GM10266 (cell line): ENCODE data around the gene PCGF3.
"Not testable (repeated sequence)": the region's sequence is repeated elsewhere in the genome, so short reads cannot be mapped to it uniquely, and the experiment has no call there.

Experiments used
- DNase-seq: peaks from one replicate; pipeline ENCODE4 v3.0.0; 2012; ENCODE audit errors: extremely low spot score
- TF ChIP-seq, protein P1 (sequence below): IDR thresholded peaks from 2 replicates; pipeline ENCODE4 v1.5.1; 2012; ENCODE audit warnings: mild to moderate bottlenecking, low read depth; ENCODE audit not compliant: control insufficient read depth, insufficient read depth; ENCODE audit errors: missing control alignments

PCGF3 gene

DNA sequence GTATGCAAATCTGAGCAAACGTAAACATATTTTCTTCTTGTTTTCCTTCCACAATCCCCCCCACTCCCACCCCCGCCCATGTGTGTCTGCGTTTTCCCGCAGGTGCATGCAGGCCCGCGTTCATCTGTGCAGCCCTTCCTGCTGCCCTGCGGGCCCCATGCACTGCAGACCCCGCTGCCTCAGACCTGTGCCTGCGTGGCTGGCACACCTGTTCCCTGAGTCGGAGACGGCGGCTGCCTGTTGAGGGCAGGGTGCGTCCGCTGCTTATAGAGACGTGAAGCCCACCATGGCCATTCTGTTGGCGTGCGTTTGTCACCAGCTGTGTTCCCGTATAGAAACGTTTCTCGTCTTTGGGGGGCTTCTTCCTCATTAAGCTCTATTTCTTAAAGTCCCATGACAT lies 51.5 kb downstream of the PCGF3 start:
- DNase-seq = no peak
- TF ChIP-seq, protein P1, sequence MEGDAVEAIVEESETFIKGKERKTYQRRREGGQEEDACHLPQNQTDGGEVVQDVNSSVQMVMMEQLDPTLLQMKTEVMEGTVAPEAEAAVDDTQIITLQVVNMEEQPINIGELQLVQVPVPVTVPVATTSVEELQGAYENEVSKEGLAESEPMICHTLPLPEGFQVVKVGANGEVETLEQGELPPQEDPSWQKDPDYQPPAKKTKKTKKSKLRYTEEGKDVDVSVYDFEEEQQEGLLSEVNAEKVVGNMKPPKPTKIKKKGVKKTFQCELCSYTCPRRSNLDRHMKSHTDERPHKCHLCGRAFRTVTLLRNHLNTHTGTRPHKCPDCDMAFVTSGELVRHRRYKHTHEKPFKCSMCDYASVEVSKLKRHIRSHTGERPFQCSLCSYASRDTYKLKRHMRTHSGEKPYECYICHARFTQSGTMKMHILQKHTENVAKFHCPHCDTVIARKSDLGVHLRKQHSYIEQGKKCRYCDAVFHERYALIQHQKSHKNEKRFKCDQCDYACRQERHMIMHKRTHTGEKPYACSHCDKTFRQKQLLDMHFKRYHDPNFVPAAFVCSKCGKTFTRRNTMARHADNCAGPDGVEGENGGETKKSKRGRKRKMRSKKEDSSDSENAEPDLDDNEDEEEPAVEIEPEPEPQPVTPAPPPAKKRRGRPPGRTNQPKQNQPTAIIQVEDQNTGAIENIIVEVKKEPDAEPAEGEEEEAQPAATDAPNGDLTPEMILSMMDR = no peak

DNA sequence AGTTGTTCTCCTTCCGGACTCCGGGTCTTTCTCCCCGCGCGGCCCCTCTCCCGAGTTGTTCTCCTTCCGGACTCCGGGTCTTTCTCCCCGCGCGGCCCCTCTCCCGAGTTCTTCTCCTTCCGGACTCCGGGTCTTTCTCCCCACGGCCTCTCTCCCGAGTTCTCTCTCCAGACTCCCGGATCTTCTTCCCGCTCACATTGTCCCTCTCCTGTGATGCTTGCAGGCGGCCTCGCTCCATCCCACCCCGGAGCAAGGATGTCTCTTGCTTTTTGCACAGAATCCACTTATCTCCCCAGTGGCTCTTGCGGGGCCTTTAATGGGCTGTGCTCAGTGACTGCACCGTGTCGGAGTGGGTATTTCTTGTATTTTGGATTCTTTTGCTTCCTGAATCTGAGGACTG lies 54.2 kb downstream of the PCGF3 start:
- DNase-seq = not testable (repeated sequence)

DNA sequence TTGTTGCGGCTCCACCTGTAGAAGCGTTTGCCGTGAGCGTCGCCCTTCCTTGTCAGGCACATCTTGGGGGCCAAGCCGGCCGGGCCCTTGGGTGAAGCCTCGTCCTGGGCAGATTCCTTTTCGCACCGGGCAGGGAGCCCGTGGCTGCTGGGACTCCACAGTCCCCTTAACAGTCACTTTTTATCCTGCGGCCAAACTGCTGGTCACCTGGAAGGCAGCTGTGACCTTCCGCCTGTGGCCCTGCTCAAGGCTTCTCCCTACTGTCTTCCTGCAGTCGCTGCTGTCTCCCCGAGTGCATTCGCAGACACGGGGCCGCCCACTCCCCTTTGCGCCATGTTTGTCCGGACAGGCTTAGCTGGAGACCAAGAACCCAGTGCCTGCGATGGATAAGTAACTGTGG lies 55.0 kb downstream of the PCGF3 start:
- no peak for DNase-seq
- TF ChIP-seq, protein P1 = no peak

DNA sequence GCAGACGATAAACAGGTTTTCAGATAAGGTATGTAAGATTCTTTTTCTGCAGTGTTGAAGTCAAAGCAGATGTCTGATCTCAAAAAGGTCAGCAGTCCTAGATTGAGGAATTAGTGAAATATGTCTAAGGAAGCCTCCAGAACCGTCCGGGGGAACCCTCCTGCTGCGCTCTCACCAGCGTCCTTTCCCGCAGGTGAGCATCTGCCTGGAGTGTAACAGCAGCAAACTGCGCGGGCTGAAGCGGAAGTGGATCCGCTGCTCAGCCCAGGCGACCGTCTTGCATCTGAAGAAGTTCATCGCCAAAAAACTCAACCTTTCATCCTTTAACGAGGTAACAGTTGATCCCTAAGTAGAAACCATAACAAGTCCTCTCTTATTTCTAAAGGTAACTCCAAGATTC lies 55.5 kb downstream of the PCGF3 start:
- no peak for DNase-seq
- TF ChIP-seq, protein P1 = no peak

DNA sequence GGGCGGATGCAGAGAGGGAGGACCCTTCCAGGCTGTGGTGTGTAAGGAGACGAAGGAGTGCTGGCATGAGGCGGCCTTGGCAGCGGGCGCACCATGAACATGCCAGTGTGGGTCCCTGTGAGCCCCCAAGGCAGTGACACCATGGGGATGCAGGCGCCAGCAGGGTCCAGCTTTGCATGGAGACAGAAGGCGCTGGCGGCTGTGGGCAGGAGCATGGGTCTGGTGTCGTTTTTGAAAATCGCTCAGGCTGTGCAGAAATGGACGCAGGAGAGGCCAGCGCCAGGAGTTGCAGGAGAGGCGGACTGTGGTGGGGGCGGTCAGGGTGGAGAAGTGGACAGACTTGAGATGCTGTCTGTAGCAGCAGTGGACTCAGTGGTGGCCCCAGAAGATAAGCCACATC lies 56.1 kb downstream of the PCGF3 start:
- DNase-seq = no peak
- TF ChIP-seq, protein P1 = no peak

DNA sequence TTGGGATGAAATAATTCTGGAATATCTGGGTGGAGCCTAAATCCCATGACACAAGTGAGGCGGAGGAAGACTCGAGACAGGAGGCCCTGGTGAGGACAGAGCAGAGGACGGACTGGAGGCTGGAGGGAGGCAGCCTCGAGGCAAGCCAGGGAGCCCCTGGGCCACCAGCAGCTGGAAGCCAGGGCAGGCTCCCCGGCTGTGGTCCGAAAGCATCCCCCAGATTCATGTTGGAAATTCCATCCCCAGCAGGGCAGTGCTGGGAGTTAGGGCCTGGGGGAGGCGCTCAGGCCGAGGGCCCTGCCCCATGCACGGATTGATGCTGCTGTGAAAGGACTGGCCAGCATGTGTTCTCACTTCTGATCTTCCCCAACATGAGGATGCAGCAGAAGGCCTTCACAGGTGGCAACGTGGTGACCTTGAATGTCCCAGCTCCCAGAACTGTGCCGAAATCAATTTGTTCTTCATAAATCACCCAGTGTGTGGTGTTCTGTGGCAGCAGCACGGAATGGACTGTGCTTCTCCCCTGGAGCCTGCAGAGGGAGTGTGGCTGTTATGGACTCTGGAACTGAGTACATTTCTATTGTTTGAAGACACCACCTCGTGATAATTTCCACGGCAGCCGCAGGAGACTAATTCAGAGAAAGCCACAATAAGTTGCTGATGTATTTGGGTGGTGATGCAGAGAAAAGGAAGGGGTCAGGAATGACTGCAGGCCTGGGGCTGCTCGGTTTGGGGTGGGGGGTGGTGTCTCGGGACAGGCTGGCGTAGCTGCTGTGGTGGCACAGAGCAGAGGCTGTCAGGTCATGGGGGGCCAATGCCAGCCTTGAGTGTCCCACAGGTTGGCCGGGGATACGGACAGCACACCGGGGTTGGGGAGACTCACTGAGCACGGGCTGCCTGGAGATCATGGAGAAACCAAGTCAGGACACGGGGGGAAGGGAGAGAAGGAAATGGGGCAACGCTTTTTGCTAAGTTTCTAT lies 56.9 kb downstream of the PCGF3 start:
- no peak for DNase-seq
- TF ChIP-seq, protein P1 = no peak

DNA sequence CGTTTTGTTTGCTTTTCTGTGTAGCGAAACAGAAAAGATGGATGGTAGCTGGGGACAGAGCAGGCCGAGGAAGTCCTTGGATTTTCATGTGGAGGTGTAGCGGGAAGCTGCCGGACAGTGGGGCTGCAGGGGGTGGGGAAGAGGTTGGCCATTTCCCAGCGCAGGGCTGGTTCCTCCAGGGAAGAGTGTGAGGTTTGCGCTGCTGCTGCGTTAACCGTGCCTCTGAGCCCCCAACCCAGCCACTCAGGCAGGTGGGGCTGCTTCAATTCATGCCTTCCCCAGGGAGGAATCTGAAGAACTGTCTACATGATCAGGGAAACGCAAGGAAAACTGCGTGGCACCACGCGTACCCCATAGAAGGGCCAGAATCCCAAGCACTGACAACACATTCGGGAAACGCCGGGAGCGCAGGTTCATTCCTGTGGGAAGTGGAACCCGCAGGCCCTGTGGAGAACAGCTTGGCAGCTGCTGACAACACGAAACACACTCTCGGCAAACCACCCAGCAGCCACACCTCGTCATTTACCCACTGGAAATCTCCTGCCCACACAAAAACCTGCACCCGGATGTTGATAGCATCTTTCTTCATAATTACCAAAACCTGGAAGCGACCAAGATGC lies 57.7 kb downstream of the PCGF3 start:
- DNase-seq = no peak
- TF ChIP-seq, protein P1 = no peak

DNA sequence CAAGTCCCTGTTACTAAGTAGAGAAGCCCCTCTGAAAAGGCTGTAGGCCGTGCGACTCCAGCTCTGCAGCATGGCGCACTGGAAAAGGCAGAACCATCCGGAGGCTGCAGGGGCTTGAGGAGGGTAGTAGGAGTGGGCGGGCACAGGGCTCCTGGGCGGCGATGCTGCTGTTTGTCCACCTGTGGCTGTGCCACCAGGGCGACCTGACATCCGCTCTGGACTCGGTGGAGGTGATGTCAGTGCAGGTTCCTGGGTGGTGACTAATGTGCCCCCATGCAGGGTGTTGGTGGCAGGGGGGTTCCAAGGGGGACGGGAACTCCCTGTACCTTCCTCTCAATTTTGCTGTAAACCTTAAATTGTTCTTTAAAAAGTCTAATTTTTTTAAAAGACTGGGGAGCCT lies 58.3 kb downstream of the PCGF3 start:
- TF ChIP-seq, protein P1 = no peak
- no peak for DNase-seq
